Left lung (tissue), 10 donors: Measurements from ENCODE around the gene SLCO2B1. TPM values are rescaled to one million over a fixed set of nuclear protein-coding genes. Genes with fewer than 3 reads are reported as not detected.
A peak's percentile ranks its signal among the peaks of the same experiment; 100 is the strongest.

ENCODE experiments used
- ATAC-seq: fragments of 200-7000 bp; cut with Tn5 transposase; one replicate; pipeline ENCODE4 v1.9.1; 2020; ENCODE audit warnings: moderate library complexity
- DNase-seq, 4 donors: peaks; one replicate each; pipeline ENCODE4 v3.0.0-alpha.2; 2013 to 2020
- H3K27ac ChIP-seq, 2 donors: fragments of 200-600 bp; sonication (generic) in 1 of 2; one replicate each; pipeline versions ENCODE4 v1.5.0 to v1.8.0; 2020 to 2021
- H3K27me3 ChIP-seq, 2 donors: fragments of 200-600 bp; sonication (generic) in 1 of 2; one replicate each; pipeline versions ENCODE4 v1.5.0 to v1.8.0; 2020 to 2021
- H3K36me3 ChIP-seq, 2 donors: fragments of 200-600 bp; sonication (generic) in 1 of 2; one replicate each; pipeline versions ENCODE4 v1.5.0 to v1.8.0; 2020 to 2021
- H3K4me1 ChIP-seq, 2 donors: fragments of 200-600 bp; one replicate each; pipeline ENCODE4 v1.8.0; 2021
- H3K4me3 ChIP-seq, 2 donors: fragments of 200-600 bp; sonication (generic) in 1 of 2; one replicate each; pipeline versions ENCODE4 v1.5.0 to v1.8.0; 2020 to 2021; ENCODE audit warnings: mild to moderate bottlenecking in 1 of 2
- H3K9me3 ChIP-seq, 2 donors: fragments of 200-600 bp; sonication (generic) in 1 of 2; one replicate each; pipeline versions ENCODE4 v1.5.0 to v1.8.0; 2020 to 2021
- CTCF ChIP-seq, 2 donors: fragments of 200-600 bp; sonication (generic) in 1 of 2; IDR thresholded peaks; one replicate each; pipeline versions ENCODE4 v1.5.0 to v1.8.0; 2021; ENCODE audit warnings: antibody characterized with exemption in 2 of 2
- intact Hi-C, 2 donors: fragments of 100-400 bp; cut with DNase I; formaldehyde crosslinking; loops; one replicate each; pipeline versions ENCODE4 v1.11.2 to v1.14.2; 2022
- polyA plus RNA-seq, 6 donors: library from polyadenylated mRNA; unstranded; fragments of 120-200 nt; gene quantifications; one replicate each; pipeline ENCODE4 v1.2.1, GENCODE V29; 2013; ENCODE audit not compliant: insufficient read length in 6 of 6
- total RNA-seq, 2 donors: library from RNA; stranded (reverse); fragmentation: NEBNext Ultra II Directional; extraction: Animal tissue kit (Norgen Biotek cat#: 25700); gene quantifications; one replicate each; pipeline ENCODE4 v1.2.1, GENCODE V29; 2021
- donor health status: DM: no; HTN: yes; CAD: no.
- donor health status: DM: no; HTN: no; CAD: no.

Gene SLCO2B1
- total and polyA plus RNA-seq, 8 donors, result 20.5 to 220 (median 27.9) TPM

GRCh38 chr11:75158696-75159150 is 7.8 kb downstream of the SLCO2B1 start:
- peaks cover 0 to 31% of the 10 kb centered on the region in 2 donors for H3K36me3 ChIP-seq
- H3K27me3 ChIP-seq, result no peaks in the 10 kb centered on the region
- H3K9me3 ChIP-seq, result no peaks in the 10 kb centered on the region
- ATAC-seq, result no peak
- H3K27ac ChIP-seq, result peak overlapping the region in 1 of 2 donors; percentile 70
- no peak for TF ChIP-seq CTCF (IDR thresholded peaks at IDR 0.05)
- no peak overlapping the region for H3K4me3 ChIP-seq
- intact Hi-C loops, result no loop called here
- no peak for DNase-seq
- peaks cover 6 to 58% of the 10 kb centered on the region in 2 donors for H3K4me1 ChIP-seq

GRCh38 chr11:75159151-75159953 is 8.4 kb downstream of the SLCO2B1 start:
- Histone ChIP-seq H3K27ac (peak overlapping the region; percentile 67 to 70), H3K9me3 (no peaks in the 10 kb centered on the region), H3K4me1 (peaks cover 6 to 55% of the 10 kb centered on the region in 2 donors), H3K27me3 (no peaks in the 10 kb centered on the region), H3K4me3 (no peak overlapping the region), H3K36me3 (peaks cover 0 to 35% of the 10 kb centered on the region in 2 donors)
- ATAC-seq (no peak), DNase-seq (no peak)
- no peak for TF ChIP-seq CTCF (IDR thresholded peaks at IDR 0.05)
- intact Hi-C loops, result no loop called here

GRCh38 chr11:75160220-75160757 is 9.4 kb downstream of the SLCO2B1 start:
- Histone ChIP-seq H3K27ac (peak overlapping the region; percentile 67 to 70), H3K27me3 (no peaks in the 10 kb centered on the region), H3K9me3 (no peaks in the 10 kb centered on the region), H3K4me3 (no peak overlapping the region), H3K36me3 (peaks cover 0 to 38% of the 10 kb centered on the region in 2 donors), H3K4me1 (peaks cover 7 to 46% of the 10 kb centered on the region in 2 donors)
- TF ChIP-seq CTCF (IDR thresholded peaks at IDR 0.05), result no peak
- intact Hi-C loops, result no loop called here
- ATAC-seq, result peak; percentile 20
- no peak for DNase-seq

- Histone ChIP-seq H3K4me3 (no peak overlapping the region), H3K9me3 (no peaks in the 10 kb centered on the region), H3K27ac (peak overlapping the region in 1 of 2 donors; percentile 70), H3K27me3 (no peaks in the 10 kb centered on the region), H3K4me1 (peaks cover 5 to 40% of the 10 kb centered on the region in 2 donors), H3K36me3 (peaks cover 0 to 42% of the 10 kb centered on the region in 2 donors)
- intact Hi-C loops, result no loop called here
- ATAC-seq, result no peak
- DNase-seq, result no peak
- no peak for TF ChIP-seq CTCF (IDR thresholded peaks at IDR 0.05)
Measured at GRCh38 chr11:75160880-75161279, 10.0 kb downstream of the SLCO2B1 start.

- TF ChIP-seq CTCF (IDR thresholded peaks at IDR 0.05), result no peak
- H3K27ac ChIP-seq, result peak overlapping the region in 1 of 2 donors; percentile 70
- no peak for DNase-seq
- intact Hi-C loops, result no loop called here
- ATAC-seq, result no peak
- H3K4me1 ChIP-seq, result peaks cover 5 to 33% of the 10 kb centered on the region in 2 donors
- H3K9me3 ChIP-seq, result no peaks in the 10 kb centered on the region
- no peaks in the 10 kb centered on the region for H3K27me3 ChIP-seq
- peaks cover 0 to 44% of the 10 kb centered on the region in 2 donors for H3K36me3 ChIP-seq
- no peak overlapping the region for H3K4me3 ChIP-seq
Measured at GRCh38 chr11:75161506-75162095, 10.7 kb downstream of the SLCO2B1 start.
